HEK293 (cell line): ENCODE measurements around the gene CDK2.
A peak's percentile ranks its signal among the peaks of the same experiment; 100 is the strongest.

Experiments used
- EGR2 ChIP-seq: fragments of 450-650 bp; formaldehyde crosslinking; IDR thresholded peaks from 2 replicates; pipeline ENCODE4 v1.5.1; 2016; ENCODE audit warnings: low read depth, missing biosample characterization, missing genetic modification characterization
- GLIS2 ChIP-seq: fragments of 450-650 bp; formaldehyde crosslinking; IDR thresholded peaks from 2 replicates; pipeline ENCODE4 v1.5.1; 2016; ENCODE audit warnings: missing biosample characterization, missing genetic modification characterization
- IKZF3 ChIP-seq: fragments of 450-650 bp; IDR thresholded peaks from 2 replicates; pipeline ENCODE4 v1.5.0; 2018; ENCODE audit warnings: missing biosample characterization, mild to moderate bottlenecking, missing genetic modification characterization, moderate library complexity
- MZF1 ChIP-seq: fragments of 450-650 bp; formaldehyde crosslinking; IDR thresholded peaks from 2 replicates; pipeline ENCODE4 v1.5.1; 2017; ENCODE audit warnings: missing biosample characterization, missing genetic modification characterization, borderline replicate concordance
- SCRT1 ChIP-seq: fragments of 450-650 bp; formaldehyde crosslinking; IDR thresholded peaks from 2 replicates; pipeline ENCODE4 v1.5.1; 2016; ENCODE audit warnings: missing biosample characterization, missing genetic modification characterization, borderline replicate concordance
- SP2 ChIP-seq: fragments of 450-650 bp; formaldehyde crosslinking; IDR thresholded peaks from 2 replicates; pipeline ENCODE4 v1.5.1; 2016; ENCODE audit warnings: missing biosample characterization, missing genetic modification characterization
- WT1 ChIP-seq: fragments of 450-650 bp; formaldehyde crosslinking; IDR thresholded peaks from 2 replicates; pipeline ENCODE4 v1.5.1; 2016; ENCODE audit warnings: missing biosample characterization, missing genetic modification characterization
- ZBTB17 ChIP-seq: fragments of 450-650 bp; formaldehyde crosslinking; IDR thresholded peaks from 2 replicates; pipeline ENCODE4 v1.5.1; 2016; ENCODE audit warnings: missing biosample characterization, missing genetic modification characterization
- ZBTB20 ChIP-seq: fragments of 450-650 bp; formaldehyde crosslinking; IDR thresholded peaks from 2 replicates; pipeline ENCODE4 v1.5.1; 2016; ENCODE audit warnings: missing biosample characterization, missing genetic modification characterization
- ZBTB44 ChIP-seq: fragments of 450-650 bp; IDR thresholded peaks from 2 replicates; pipeline ENCODE4 v1.5.1; 2018; ENCODE audit warnings: missing biosample characterization, mild to moderate bottlenecking, missing genetic modification characterization
- ZBTB48 ChIP-seq: fragments of 450-650 bp; formaldehyde crosslinking; IDR thresholded peaks from 2 replicates; pipeline ENCODE4 v1.5.1; 2016; ENCODE audit warnings: missing biosample characterization, missing genetic modification characterization
- ZEB2 ChIP-seq: fragments of 450-650 bp; formaldehyde crosslinking; IDR thresholded peaks from 2 replicates; pipeline ENCODE4 v1.5.1; 2016; ENCODE audit warnings: missing biosample characterization, missing genetic modification characterization
- ZFHX2 ChIP-seq: fragments of 450-650 bp; formaldehyde crosslinking; conservative IDR thresholded peaks from 2 replicates; pipeline ENCODE4 v1.5.1; 2016; ENCODE audit warnings: missing biosample characterization, missing genetic modification characterization
- ZFP37 ChIP-seq: fragments of 450-650 bp; formaldehyde crosslinking; IDR thresholded peaks from 2 replicates; pipeline ENCODE4 v1.5.1; 2016; ENCODE audit warnings: missing biosample characterization, missing genetic modification characterization
- ZNF132 ChIP-seq: fragments of 450-650 bp; formaldehyde crosslinking; IDR thresholded peaks from 2 replicates; pipeline ENCODE4 v1.5.1; 2017; ENCODE audit warnings: missing biosample characterization, missing genetic modification characterization, borderline replicate concordance
- ZNF169 ChIP-seq: fragments of 450-650 bp; formaldehyde crosslinking; IDR thresholded peaks from 2 replicates; pipeline ENCODE4 v1.5.1; 2016; ENCODE audit warnings: missing biosample characterization, missing genetic modification characterization
- ZNF239 ChIP-seq: fragments of 450-650 bp; formaldehyde crosslinking; IDR thresholded peaks from 2 replicates; pipeline ENCODE4 v1.5.1; 2016; ENCODE audit warnings: missing biosample characterization, missing genetic modification characterization
- ZNF266 ChIP-seq: fragments of 450-650 bp; formaldehyde crosslinking; IDR thresholded peaks from 2 replicates; pipeline ENCODE4 v1.5.1; 2016; ENCODE audit warnings: missing biosample characterization, missing genetic modification characterization, low read depth
- ZNF366 ChIP-seq: fragments of 450-650 bp; formaldehyde crosslinking; conservative IDR thresholded peaks from 2 replicates; pipeline ENCODE4 v1.5.1; 2016; ENCODE audit warnings: missing biosample characterization, missing genetic modification characterization
- ZNF391 ChIP-seq: fragments of 450-650 bp; formaldehyde crosslinking; IDR thresholded peaks from 2 replicates; pipeline ENCODE4 v1.5.1; 2016; ENCODE audit warnings: low read depth, missing biosample characterization, missing genetic modification characterization, borderline replicate concordance
- ZNF398 ChIP-seq: fragments of 450-650 bp; formaldehyde crosslinking; IDR thresholded peaks from 2 replicates; pipeline ENCODE4 v1.5.1; 2017; ENCODE audit warnings: missing biosample characterization, missing genetic modification characterization
- ZNF416 ChIP-seq: fragments of 450-650 bp; formaldehyde crosslinking; IDR thresholded peaks from 2 replicates; pipeline ENCODE4 v1.5.1; 2016; ENCODE audit warnings: missing biosample characterization, missing genetic modification characterization
- ZNF521 ChIP-seq: fragments of 450-650 bp; formaldehyde crosslinking; IDR thresholded peaks from 2 replicates; pipeline ENCODE4 v1.5.1; 2017; ENCODE audit warnings: missing biosample characterization, mild to moderate bottlenecking, missing genetic modification characterization
- ZNF555 ChIP-seq: fragments of 450-650 bp; formaldehyde crosslinking; conservative IDR thresholded peaks from 2 replicates; pipeline ENCODE4 v1.5.1; 2017; ENCODE audit warnings: missing biosample characterization, mild to moderate bottlenecking, missing genetic modification characterization, inconsistent platforms
- ZNF580 ChIP-seq: fragments of 450-650 bp; formaldehyde crosslinking; IDR thresholded peaks from 2 replicates; pipeline ENCODE4 v1.5.1; 2016; ENCODE audit warnings: missing biosample characterization, missing genetic modification characterization
- ZNF600 ChIP-seq: fragments of 450-650 bp; formaldehyde crosslinking; IDR thresholded peaks from 2 replicates; pipeline ENCODE4 v1.5.1; 2016; ENCODE audit warnings: missing biosample characterization, missing genetic modification characterization
- ZNF629 ChIP-seq: fragments of 450-650 bp; formaldehyde crosslinking; IDR thresholded peaks from 2 replicates; pipeline ENCODE4 v1.5.1; 2017; ENCODE audit warnings: missing biosample characterization, missing genetic modification characterization
- ZNF664 ChIP-seq: fragments of 450-650 bp; formaldehyde crosslinking; IDR thresholded peaks from 2 replicates; pipeline ENCODE4 v1.5.1; 2016; ENCODE audit warnings: missing biosample characterization, missing genetic modification characterization
- TF ChIP-seq, protein P1 (sequence below): fragments of 450-650 bp; formaldehyde crosslinking; IDR thresholded peaks from 2 replicates; pipeline ENCODE4 v1.5.1; 2016; ENCODE audit warnings: missing biosample characterization, missing genetic modification characterization
- TF ChIP-seq, protein P2 (sequence below): fragments of 450-650 bp; formaldehyde crosslinking; IDR thresholded peaks from 2 replicates; pipeline ENCODE4 v1.5.1; 2016; ENCODE audit warnings: missing biosample characterization, missing genetic modification characterization

CDK2 gene

DNA sequence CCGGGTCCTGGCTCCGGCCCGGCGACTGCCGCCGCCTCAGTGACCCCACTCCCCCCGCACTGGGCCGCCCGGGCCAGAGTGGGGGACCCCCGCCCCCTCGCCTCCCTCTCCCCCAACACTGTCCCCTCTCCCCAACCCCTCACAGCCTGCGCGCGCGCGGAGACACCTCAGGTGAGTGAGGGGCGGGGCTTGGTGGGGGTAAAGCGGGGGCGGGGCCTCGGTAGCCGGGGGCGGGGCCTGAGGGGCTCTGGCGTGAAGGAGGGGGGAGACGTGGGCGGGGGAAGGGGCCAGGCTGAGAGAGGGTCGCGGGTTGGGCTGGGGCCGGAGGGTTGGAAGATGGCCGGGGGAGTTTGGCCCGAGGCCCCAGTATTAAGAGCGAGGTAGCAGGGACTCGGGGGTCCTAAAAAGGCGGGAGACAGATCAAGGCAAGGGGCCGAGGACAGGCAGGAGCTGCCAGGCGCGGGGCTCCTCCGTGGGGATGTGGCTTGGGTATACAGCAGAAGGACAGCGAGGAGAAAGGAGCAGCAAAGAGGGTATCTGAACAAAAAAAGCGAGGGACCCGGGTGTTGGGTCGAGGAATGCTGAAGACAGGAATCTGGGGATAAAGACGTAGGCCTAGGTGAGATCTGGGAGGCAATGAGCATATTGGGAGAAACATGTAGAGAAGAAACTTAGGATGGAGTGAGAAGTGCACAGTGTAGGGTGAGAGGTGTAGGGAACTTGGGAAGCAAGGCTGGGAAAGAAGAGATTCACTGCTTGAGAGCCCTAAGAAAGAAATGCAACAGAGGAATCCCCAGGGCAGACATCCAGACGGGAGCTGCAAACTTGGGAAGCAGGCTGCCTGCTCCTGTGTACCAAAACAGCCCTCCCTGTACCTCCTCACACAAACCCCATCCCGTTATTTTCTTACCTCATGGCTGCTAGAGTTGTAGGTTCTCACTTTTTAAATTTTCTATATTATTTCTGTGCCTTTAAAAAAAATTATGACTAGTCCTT, 41.2 kb downstream of the CDK2 start (continued):
- TF ChIP-seq WT1 (tag by site-specific recombination) (no peak), ZNF398 (tag by site-specific recombination) (peak; percentile 98; the same call in 1 of the 2 replicates), ZNF169 (tag by site-specific recombination) (no peak), GLIS2 (tag by site-specific recombination) (0 out of 2 replicates have a peak, but pooled peaks have one; percentile 53), ZFP37 (tag by site-specific recombination) (no peak), EGR2 (tag by site-specific recombination) (peak; percentile 23; the same call in 1 of the 2 replicates), ZNF366 (peak; percentile 65), ZNF600 (tag by site-specific recombination) (no peak), ZNF580 (no peak), IKZF3 (tag by site-specific recombination) (no peak), MZF1 (tag by site-specific recombination) (no peak), ZNF391 (tag by site-specific recombination) (no peak), SP2 (tag by site-specific recombination) (peak; percentile 11; the same call in 1 of the 2 replicates), ZNF664 (tag by site-specific recombination) (no peak), ZNF521 (no peak), ZBTB44 (tag by site-specific recombination) (no peak), ZNF416 (tag by site-specific recombination) (no peak), ZBTB20 (tag by site-specific recombination) (peak; percentile 50; the same call in 1 of the 2 replicates), ZBTB48 (tag by site-specific recombination) (peak; percentile 86), SCRT1 (tag by site-specific recombination) (no peak), ZBTB17 (tag by site-specific recombination) (peak; percentile 57; the same call in 1 of the 2 replicates), ZFHX2 (tag by site-specific recombination) (peak; percentile 50), ZEB2 (tag by site-specific recombination) (no peak), ZNF239 (tag by site-specific recombination) (no peak), ZNF629 (tag by site-specific recombination) (no peak), ZNF266 (tag by site-specific recombination) (no peak), ZNF132 (tag by site-specific recombination) (no peak), ZNF555 (no peak)
- TF ChIP-seq, protein P1, sequence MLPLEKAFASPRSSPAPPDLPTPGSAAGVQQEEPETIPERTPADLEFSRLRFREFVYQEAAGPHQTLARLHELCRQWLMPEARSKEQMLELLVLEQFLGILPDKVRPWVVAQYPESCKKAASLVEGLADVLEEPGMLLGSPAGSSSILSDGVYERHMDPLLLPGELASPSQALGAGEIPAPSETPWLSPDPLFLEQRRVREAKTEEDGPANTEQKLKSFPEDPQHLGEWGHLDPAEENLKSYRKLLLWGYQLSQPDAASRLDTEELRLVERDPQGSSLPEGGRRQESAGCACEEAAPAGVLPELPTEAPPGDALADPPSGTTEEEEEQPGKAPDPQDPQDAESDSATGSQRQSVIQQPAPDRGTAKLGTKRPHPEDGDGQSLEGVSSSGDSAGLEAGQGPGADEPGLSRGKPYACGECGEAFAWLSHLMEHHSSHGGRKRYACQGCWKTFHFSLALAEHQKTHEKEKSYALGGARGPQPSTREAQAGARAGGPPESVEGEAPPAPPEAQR (tag by site-specific recombination), result no peak
- TF ChIP-seq, protein P2, sequence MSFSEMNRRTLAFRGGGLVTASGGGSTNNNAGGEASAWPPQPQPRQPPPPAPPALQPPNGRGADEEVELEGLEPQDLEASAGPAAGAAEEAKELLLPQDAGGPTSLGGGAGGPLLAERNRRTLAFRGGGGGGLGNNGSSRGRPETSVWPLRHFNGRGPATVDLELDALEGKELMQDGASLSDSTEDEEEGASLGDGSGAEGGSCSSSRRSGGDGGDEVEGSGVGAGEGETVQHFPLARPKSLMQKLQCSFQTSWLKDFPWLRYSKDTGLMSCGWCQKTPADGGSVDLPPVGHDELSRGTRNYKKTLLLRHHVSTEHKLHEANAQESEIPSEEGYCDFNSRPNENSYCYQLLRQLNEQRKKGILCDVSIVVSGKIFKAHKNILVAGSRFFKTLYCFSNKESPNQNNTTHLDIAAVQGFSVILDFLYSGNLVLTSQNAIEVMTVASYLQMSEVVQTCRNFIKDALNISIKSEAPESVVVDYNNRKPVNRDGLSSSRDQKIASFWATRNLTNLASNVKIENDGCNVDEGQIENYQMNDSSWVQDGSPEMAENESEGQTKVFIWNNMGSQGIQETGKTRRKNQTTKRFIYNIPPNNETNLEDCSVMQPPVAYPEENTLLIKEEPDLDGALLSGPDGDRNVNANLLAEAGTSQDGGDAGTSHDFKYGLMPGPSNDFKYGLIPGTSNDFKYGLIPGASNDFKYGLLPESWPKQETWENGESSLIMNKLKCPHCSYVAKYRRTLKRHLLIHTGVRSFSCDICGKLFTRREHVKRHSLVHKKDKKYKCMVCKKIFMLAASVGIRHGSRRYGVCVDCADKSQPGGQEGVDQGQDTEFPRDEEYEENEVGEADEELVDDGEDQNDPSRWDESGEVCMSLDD (tag by site-specific recombination), result 0 out of 2 replicates have a peak, but pooled peaks have one; percentile 26
